KMS-11 (cell line): ENCODE results near the gene MDH1B.

Experiments used
- H2AFZ ChIP-seq: fragments of 200-600 bp; sonication (generic); 2 replicates; pipeline ENCODE4 v1.6.1; 2016; ENCODE audit warnings: antibody characterized with exemption, mixed run types, low read depth
- H3K27ac ChIP-seq: fragments of 200-600 bp; sonication (generic); 2 replicates; pipeline ENCODE4 v1.6.1; 2016; ENCODE audit warnings: mild to moderate bottlenecking, mixed run types
- H3K27me3 ChIP-seq: fragments of 200-600 bp; sonication (generic); 2 replicates; pipeline ENCODE4 v1.6.1; 2017; ENCODE audit warnings: mild to moderate bottlenecking, low read depth, mixed run types, moderate library complexity; ENCODE audit not compliant: insufficient read depth
- H3K36me3 ChIP-seq: fragments of 200-600 bp; sonication (generic); 2 replicates; pipeline ENCODE4 v1.6.1; 2017; ENCODE audit warnings: mild to moderate bottlenecking, mixed run types; ENCODE audit not compliant: insufficient read depth
- H3K4me1 ChIP-seq: fragments of 200-600 bp; sonication (generic); 2 replicates; pipeline ENCODE4 v1.6.1; 2016; ENCODE audit warnings: mild to moderate bottlenecking, low read depth, mixed run types; ENCODE audit not compliant: poor library complexity, severe bottlenecking
- H3K4me2 ChIP-seq: fragments of 200-600 bp; sonication (generic); 2 replicates; pipeline ENCODE4 v1.7.0; 2016; ENCODE audit warnings: mild to moderate bottlenecking, mixed run types
- H3K4me3 ChIP-seq: fragments of 200-600 bp; sonication (generic); IDR thresholded peaks from 2 replicates; pipeline ENCODE4 v1.6.1; 2017; ENCODE audit warnings: low read depth, low read length, mixed read lengths; ENCODE audit not compliant: insufficient read depth
- H3K79me2 ChIP-seq: fragments of 200-600 bp; sonication (generic); 2 replicates; pipeline ENCODE4 v1.6.1; 2016; ENCODE audit warnings: low read depth, mixed run types; ENCODE audit not compliant: insufficient read depth
- H3K9ac ChIP-seq: fragments of 200-600 bp; sonication (generic); 2 replicates; pipeline ENCODE4 v1.6.1; 2016; ENCODE audit warnings: mild to moderate bottlenecking, mixed run types
- H4K20me1 ChIP-seq: fragments of 200-600 bp; sonication (generic); 2 replicates; pipeline ENCODE4 v1.6.1; 2016; ENCODE audit warnings: mild to moderate bottlenecking, mixed run types; ENCODE audit not compliant: insufficient read depth
- TF ChIP-seq, protein P1 (sequence below): fragments of 200-600 bp; sonication (generic); conservative IDR thresholded peaks from 2 replicates; pipeline ENCODE4 v1.6.1; 2017; ENCODE audit warnings: low read depth, mild to moderate bottlenecking, antibody characterized with exemption, low read length, moderate library complexity, mixed read lengths

The MDH1B gene

GRCh38 chr2:206799083-206799482 is 34.0 kb upstream of the MDH1B start:
- no peaks in the 10 kb centered on the region for H3K79me2 ChIP-seq
- TF ChIP-seq, protein P1, sequence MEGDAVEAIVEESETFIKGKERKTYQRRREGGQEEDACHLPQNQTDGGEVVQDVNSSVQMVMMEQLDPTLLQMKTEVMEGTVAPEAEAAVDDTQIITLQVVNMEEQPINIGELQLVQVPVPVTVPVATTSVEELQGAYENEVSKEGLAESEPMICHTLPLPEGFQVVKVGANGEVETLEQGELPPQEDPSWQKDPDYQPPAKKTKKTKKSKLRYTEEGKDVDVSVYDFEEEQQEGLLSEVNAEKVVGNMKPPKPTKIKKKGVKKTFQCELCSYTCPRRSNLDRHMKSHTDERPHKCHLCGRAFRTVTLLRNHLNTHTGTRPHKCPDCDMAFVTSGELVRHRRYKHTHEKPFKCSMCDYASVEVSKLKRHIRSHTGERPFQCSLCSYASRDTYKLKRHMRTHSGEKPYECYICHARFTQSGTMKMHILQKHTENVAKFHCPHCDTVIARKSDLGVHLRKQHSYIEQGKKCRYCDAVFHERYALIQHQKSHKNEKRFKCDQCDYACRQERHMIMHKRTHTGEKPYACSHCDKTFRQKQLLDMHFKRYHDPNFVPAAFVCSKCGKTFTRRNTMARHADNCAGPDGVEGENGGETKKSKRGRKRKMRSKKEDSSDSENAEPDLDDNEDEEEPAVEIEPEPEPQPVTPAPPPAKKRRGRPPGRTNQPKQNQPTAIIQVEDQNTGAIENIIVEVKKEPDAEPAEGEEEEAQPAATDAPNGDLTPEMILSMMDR: no peak
- H4K20me1 ChIP-seq: no peaks in the 10 kb centered on the region
- no peak overlapping the region for H3K9ac ChIP-seq
- H3K27me3 ChIP-seq: no peaks in the 10 kb centered on the region
- no peak overlapping the region for H2AFZ ChIP-seq
- no peak overlapping the region for H3K4me3 ChIP-seq
- H3K36me3 ChIP-seq: no peaks in the 10 kb centered on the region
- H3K4me2 ChIP-seq: no peak overlapping the region
- no peaks in the 10 kb centered on the region for H3K4me1 ChIP-seq
- H3K27ac ChIP-seq: no peak overlapping the region

DNA sequence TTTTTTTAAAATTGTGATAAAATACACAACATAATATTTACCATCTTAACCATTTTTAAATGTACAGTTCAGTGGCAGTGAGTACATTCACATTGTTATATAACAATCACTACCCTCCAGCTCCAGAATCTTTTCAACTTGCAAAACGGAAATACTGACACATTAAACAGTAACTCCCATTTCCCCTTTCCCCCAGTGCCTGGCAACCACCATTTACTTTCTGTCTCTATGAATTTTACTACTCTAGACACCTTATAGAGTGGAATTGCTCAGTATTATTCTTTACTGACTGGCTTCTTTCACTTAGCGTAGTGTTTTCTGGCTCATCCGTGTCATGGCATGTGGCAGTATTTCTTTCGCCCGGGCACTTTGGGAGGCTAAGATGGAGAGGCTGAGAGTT is 32.9 kb upstream of the MDH1B start:
- Histone ChIP-seq H3K9ac (no peak overlapping the region), H3K4me2 (no peak overlapping the region), H3K36me3 (no peaks in the 10 kb centered on the region), H3K27me3 (no peaks in the 10 kb centered on the region), H3K4me3 (no peak overlapping the region), H3K4me1 (no peaks in the 10 kb centered on the region), H2AFZ (no peak overlapping the region), H3K79me2 (no peaks in the 10 kb centered on the region), H4K20me1 (no peaks in the 10 kb centered on the region), H3K27ac (no peak overlapping the region)
- TF ChIP-seq, protein P1: no peak

DNA sequence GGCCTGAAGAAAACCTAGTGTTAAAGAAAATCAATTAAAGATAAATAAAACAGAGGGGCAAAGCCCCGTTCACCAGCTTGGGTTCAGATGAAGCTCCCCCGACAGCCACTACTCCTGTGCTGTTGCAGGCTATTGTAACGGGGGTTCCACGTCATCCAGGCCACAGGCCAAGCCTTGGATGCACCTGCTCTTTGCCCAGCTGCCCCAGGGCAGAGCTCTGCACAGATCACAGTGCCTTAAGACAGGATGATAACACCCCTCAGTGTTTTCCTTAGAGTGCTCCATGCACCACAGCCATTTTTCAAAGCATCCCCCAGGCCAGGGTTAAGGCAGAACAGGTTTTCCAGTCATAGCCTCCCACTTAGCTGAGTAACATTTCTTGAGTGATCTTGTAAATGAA is 32.2 kb upstream of the MDH1B start:
- Histone ChIP-seq H2AFZ (no peak overlapping the region), H3K27ac (no peak overlapping the region), H3K9ac (no peak overlapping the region), H3K79me2 (no peaks in the 10 kb centered on the region), H3K27me3 (no peaks in the 10 kb centered on the region), H3K4me2 (no peak overlapping the region), H3K4me1 (no peaks in the 10 kb centered on the region), H3K4me3 (no peak overlapping the region), H4K20me1 (no peaks in the 10 kb centered on the region), H3K36me3 (no peaks in the 10 kb centered on the region)
- TF ChIP-seq, protein P1: no peak

DNA sequence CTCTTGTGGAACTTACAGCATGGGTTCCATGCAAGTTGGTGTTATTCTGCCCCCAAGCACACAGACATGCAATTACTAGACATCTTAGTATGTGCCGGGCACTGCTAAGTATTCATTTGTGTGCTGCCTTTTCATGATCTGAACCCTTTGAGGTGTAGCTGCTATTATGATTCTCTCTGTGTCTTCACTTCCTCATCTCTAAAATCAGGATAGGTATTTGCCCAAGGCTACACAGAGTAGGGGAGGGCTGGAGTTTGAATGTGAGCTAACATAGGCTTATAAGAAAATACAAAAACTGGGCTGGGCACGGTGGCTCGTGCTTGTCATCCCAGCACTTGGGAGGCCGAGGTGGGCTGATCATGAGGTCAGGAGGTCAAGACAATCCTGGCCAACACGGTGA is 27.5 kb upstream of the MDH1B start:
- Histone ChIP-seq H3K79me2 (no peaks in the 10 kb centered on the region), H4K20me1 (no peaks in the 10 kb centered on the region), H3K4me3 (no peak overlapping the region), H3K36me3 (peaks cover 2% of the 10 kb centered on the region; the same call in 1 of the 2 replicates), H3K27me3 (no peaks in the 10 kb centered on the region), H3K4me2 (no peak overlapping the region), H3K9ac (no peak overlapping the region), H3K4me1 (no peaks in the 10 kb centered on the region), H3K27ac (no peak overlapping the region), H2AFZ (no peak overlapping the region)
- TF ChIP-seq, protein P1: no peak
